Endodermal cell (in vitro differentiated cells): Measurements from ENCODE around the gene CSF1. TPM values are rescaled to one million over a fixed set of nuclear protein-coding genes. Genes with fewer than 3 reads are reported as not detected.

Source experiments
- DNase-seq: peaks from one replicate; pipeline ENCODE4 v3.0.0-alpha.2; 2017
- H3K27ac ChIP-seq: 2 replicates; pipeline ENCODE4 v1.5.1; 2013; ENCODE audit warnings: mild to moderate bottlenecking, low read depth, low read length, moderate library complexity
- H3K27me3 ChIP-seq: 2 replicates; pipeline ENCODE4 v1.6.1; 2013; ENCODE audit warnings: mild to moderate bottlenecking, low read length, moderate library complexity; ENCODE audit not compliant: insufficient read depth, control insufficient read depth, poor library complexity, severe bottlenecking
- H3K36me3 ChIP-seq: 2 replicates; pipeline ENCODE4 v1.7.0; 2013; ENCODE audit warnings: mild to moderate bottlenecking, low read length, moderate library complexity; ENCODE audit not compliant: control insufficient read depth, insufficient read depth
- H3K4me1 ChIP-seq: one replicate; pipeline ENCODE4 v1.7.0; 2013; ENCODE audit warnings: low read length; ENCODE audit not compliant: control insufficient read depth, insufficient read depth
- H3K4me3 ChIP-seq: 2 replicates; pipeline ENCODE4 v1.5.1; 2013; ENCODE audit warnings: mild to moderate bottlenecking, low read length, moderate library complexity
- H3K9ac ChIP-seq: 2 replicates; pipeline ENCODE4 v1.6.1; 2013; ENCODE audit warnings: mild to moderate bottlenecking, low read length, moderate library complexity; ENCODE audit not compliant: poor library complexity, severe bottlenecking; ENCODE audit errors: extremely low read depth
- H3K9me3 ChIP-seq: 2 replicates; pipeline ENCODE4 v1.6.1; 2013; ENCODE audit warnings: mild to moderate bottlenecking, low read length, moderate library complexity; ENCODE audit not compliant: control insufficient read depth
- H3K27ac Mint-ChIP-seq: 2 replicates; pipeline ENCODE4 v1.8.0; 2020; ENCODE audit warnings: mixed read lengths
- H3K27me3 Mint-ChIP-seq: 2 replicates; pipeline ENCODE4 v1.8.0; 2021; ENCODE audit warnings: mild to moderate bottlenecking, mixed read lengths; ENCODE audit not compliant: insufficient read depth
- H3K36me3 Mint-ChIP-seq: 2 replicates; pipeline ENCODE4 v1.8.0; 2020; ENCODE audit warnings: low read depth, mixed read lengths
- H3K4me1 Mint-ChIP-seq: 2 replicates; pipeline ENCODE4 v1.8.0; 2020; ENCODE audit warnings: mixed read lengths
- H3K4me3 Mint-ChIP-seq: 2 replicates; pipeline ENCODE4 v1.8.0; 2020; ENCODE audit warnings: mild to moderate bottlenecking, moderate library complexity, mixed read lengths
- H3K9me3 Mint-ChIP-seq: 2 replicates; pipeline ENCODE4 v1.8.0; 2020; ENCODE audit warnings: mild to moderate bottlenecking, mixed read lengths
- CTCF ChIP-seq: fragments of 200-600 bp; sonication (generic); conservative IDR thresholded peaks from 2 replicates; pipeline ENCODE4 v1.5.0; 2021; ENCODE audit warnings: antibody characterized with exemption, mild to moderate bottlenecking
- WGBS, 2 experiments: methylation state at CpG; one replicate each; pipeline versions ENCODE4 v1.1.5 to v1.1.7; 2013; ENCODE audit warnings: missing lambda C conversion rate in 2 of 2, mixed read lengths in 1 of 2; ENCODE audit not compliant: insufficient coverage in 1 of 2, insufficient read length in 1 of 2; 5-methylcytosine and 5-hydroxymethylcytosine counted together
- total RNA-seq, 2 donors: library from RNA; stranded (reverse); fragmentation: NEBNext Ultra II Directional in 1 of 2; extraction: Animal tissue kit (Norgen Biotek cat#: 25700) in 1 of 2; gene quantifications; 2 replicates in 1 of 2; 3 replicates in 1 of 2; pipeline ENCODE4 v1.2.1, GENCODE V29; 2021

The CSF1 gene
- total RNA-seq, 2 donors from 2014 or later: 1.0 to 2.1 TPM

GRCh38 chr1:109913360-109913879 is 2.8 kb downstream of the CSF1 start:
- Mint-ChIP-seq H3K27me3 (peaks cover 75% of the 10 kb centered on the region), H3K27ac (no peak overlapping the region), H3K4me3 (no peak overlapping the region), H3K36me3 (no peaks in the 10 kb centered on the region), H3K4me1 (peaks cover 21% of the 10 kb centered on the region), H3K9me3 (no peaks in the 10 kb centered on the region)
- WGBS, 2 experiments: 80 to 85% methylated on average over 1 of the region's 1 CpG
- no peak for DNase-seq
- TF ChIP-seq CTCF: no peak
- no peaks in the 10 kb centered on the region for H3K9me3 ChIP-seq
- H3K4me3 ChIP-seq: no peak overlapping the region
- H3K4me1 ChIP-seq: peaks cover 4% of the 10 kb centered on the region
- H3K27me3 ChIP-seq: peaks cover 38% of the 10 kb centered on the region
- no peak overlapping the region for H3K9ac ChIP-seq
- H3K27ac ChIP-seq: no peak overlapping the region
- no peaks in the 10 kb centered on the region for H3K36me3 ChIP-seq

- no peak overlapping the region for H3K27ac Mint-ChIP-seq
- H3K36me3 Mint-ChIP-seq: no peaks in the 10 kb centered on the region
- WGBS, 2 experiments: 90 to 100% methylated on average over 2 to 6 of the region's 6 CpGs
- no peak for TF ChIP-seq CTCF
- Histone ChIP-seq H3K27ac (no peak overlapping the region), H3K9me3 (no peaks in the 10 kb centered on the region), H3K9ac (no peak overlapping the region), H3K36me3 (no peaks in the 10 kb centered on the region), H3K4me3 (no peak overlapping the region), H3K4me1 (no peaks in the 10 kb centered on the region), H3K27me3 (peaks cover 26% of the 10 kb centered on the region)
- no peak for DNase-seq
- peaks cover 62% of the 10 kb centered on the region for H3K27me3 Mint-ChIP-seq
- H3K9me3 Mint-ChIP-seq: no peaks in the 10 kb centered on the region
- H3K4me1 Mint-ChIP-seq: peaks cover 21% of the 10 kb centered on the region
- H3K4me3 Mint-ChIP-seq: no peak overlapping the region
Observed at GRCh38 chr1:109914587-109915240, 4.1 kb downstream of the CSF1 start.

- peaks cover 11% of the 10 kb centered on the region for H3K4me1 Mint-ChIP-seq
- WGBS, 2 experiments: 82 to 88% methylated on average over 6 to 9 of the region's 9 CpGs
- H3K9me3 Mint-ChIP-seq: no peaks in the 10 kb centered on the region
- H3K9me3 ChIP-seq: no peaks in the 10 kb centered on the region
- no peak overlapping the region for H3K4me3 Mint-ChIP-seq
- no peaks in the 10 kb centered on the region for H3K36me3 Mint-ChIP-seq
- H3K9ac ChIP-seq: no peak overlapping the region
- no peaks in the 10 kb centered on the region for H3K4me1 ChIP-seq
- no peaks in the 10 kb centered on the region for H3K36me3 ChIP-seq
- no peak overlapping the region for H3K27ac ChIP-seq
- no peak for DNase-seq
- no peak overlapping the region for H3K4me3 ChIP-seq
- peaks cover 7% of the 10 kb centered on the region for H3K27me3 ChIP-seq
- TF ChIP-seq CTCF: no peak
- no peak overlapping the region for H3K27ac Mint-ChIP-seq
- H3K27me3 Mint-ChIP-seq: peaks cover 41% of the 10 kb centered on the region
Observed at GRCh38 chr1:109917051-109917767, 6.6 kb downstream of the CSF1 start.
